IMR-90 (cell line): ENCODE results near the gene AGBL1.

Experiments
- BHLHE40 ChIP-seq: fragments of 150-350 bp; IDR thresholded peaks from 2 replicates; pipeline ENCODE4 v1.6.1; 2016; ENCODE audit warnings: mild to moderate bottlenecking, low read depth, low read length
- CHD1 ChIP-seq: IDR thresholded peaks from 2 replicates; pipeline ENCODE4 v1.6.1; 2012; ENCODE audit warnings: low read depth, low read length, improper control_type of control experiment
- MAZ ChIP-seq: IDR thresholded peaks from 2 replicates; pipeline ENCODE4 v1.6.1; 2012; ENCODE audit warnings: low read depth, mild to moderate bottlenecking, low read length, improper control_type of control experiment, moderate library complexity, borderline replicate concordance
- MXI1 ChIP-seq: IDR thresholded peaks from 2 replicates; pipeline ENCODE4 v1.6.1; 2012; ENCODE audit warnings: low read depth, mild to moderate bottlenecking, low read length, moderate library complexity, borderline replicate concordance
- POLR2A ChIP-seq: IDR thresholded peaks from 2 replicates; pipeline ENCODE4 v1.6.1; 2012; ENCODE audit warnings: mild to moderate bottlenecking, low read depth, low read length
- SMC3 ChIP-seq: fragments of 150-350 bp; IDR thresholded peaks from 2 replicates; pipeline ENCODE4 v1.6.1; 2016; ENCODE audit warnings: low read depth, mild to moderate bottlenecking, antibody characterized with exemption, low read length, moderate library complexity
- TF ChIP-seq, protein P1 (sequence below): conservative IDR thresholded peaks from 2 replicates; pipeline ENCODE4 v1.5.1; 2012; ENCODE audit warnings: mild to moderate bottlenecking, low read depth, low read length, improper control_type of control experiment
- TF ChIP-seq, protein P2 (sequence below): fragments of 150-350 bp; IDR thresholded peaks from 2 replicates; pipeline ENCODE4 v1.6.1; 2017; ENCODE audit warnings: mild to moderate bottlenecking, antibody characterized with exemption, low read length, low read depth

DNA sequence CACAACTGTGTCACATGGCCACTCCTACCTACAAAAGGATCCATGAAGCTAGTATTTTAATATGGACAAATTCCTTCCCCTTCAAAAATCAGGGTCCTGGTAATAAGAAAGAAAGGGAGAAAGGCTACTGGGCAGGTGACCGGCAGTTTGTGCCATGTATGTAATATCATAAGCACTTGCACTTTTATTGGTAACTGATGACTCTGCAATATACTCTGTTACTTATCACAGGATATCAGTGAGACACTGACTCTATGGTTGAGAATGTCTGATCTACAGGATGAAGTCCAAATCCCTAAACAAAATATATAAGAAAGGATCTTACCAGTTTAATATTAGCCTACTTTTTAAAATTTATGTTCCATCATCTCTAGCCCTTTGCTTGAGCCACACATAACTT lies 315.2 kb downstream of the AGBL1 start:
- TF ChIP-seq, protein P1, sequence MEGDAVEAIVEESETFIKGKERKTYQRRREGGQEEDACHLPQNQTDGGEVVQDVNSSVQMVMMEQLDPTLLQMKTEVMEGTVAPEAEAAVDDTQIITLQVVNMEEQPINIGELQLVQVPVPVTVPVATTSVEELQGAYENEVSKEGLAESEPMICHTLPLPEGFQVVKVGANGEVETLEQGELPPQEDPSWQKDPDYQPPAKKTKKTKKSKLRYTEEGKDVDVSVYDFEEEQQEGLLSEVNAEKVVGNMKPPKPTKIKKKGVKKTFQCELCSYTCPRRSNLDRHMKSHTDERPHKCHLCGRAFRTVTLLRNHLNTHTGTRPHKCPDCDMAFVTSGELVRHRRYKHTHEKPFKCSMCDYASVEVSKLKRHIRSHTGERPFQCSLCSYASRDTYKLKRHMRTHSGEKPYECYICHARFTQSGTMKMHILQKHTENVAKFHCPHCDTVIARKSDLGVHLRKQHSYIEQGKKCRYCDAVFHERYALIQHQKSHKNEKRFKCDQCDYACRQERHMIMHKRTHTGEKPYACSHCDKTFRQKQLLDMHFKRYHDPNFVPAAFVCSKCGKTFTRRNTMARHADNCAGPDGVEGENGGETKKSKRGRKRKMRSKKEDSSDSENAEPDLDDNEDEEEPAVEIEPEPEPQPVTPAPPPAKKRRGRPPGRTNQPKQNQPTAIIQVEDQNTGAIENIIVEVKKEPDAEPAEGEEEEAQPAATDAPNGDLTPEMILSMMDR, result no peak
- TF ChIP-seq, protein P2, sequence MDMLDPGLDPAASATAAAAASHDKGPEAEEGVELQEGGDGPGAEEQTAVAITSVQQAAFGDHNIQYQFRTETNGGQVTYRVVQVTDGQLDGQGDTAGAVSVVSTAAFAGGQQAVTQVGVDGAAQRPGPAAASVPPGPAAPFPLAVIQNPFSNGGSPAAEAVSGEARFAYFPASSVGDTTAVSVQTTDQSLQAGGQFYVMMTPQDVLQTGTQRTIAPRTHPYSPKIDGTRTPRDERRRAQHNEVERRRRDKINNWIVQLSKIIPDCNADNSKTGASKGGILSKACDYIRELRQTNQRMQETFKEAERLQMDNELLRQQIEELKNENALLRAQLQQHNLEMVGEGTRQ, result no peak
- TF ChIP-seq POLR2A (no peak), CHD1 (no peak), BHLHE40 (no peak), MXI1 (no peak), SMC3 (no peak), MAZ (no peak)
